Neutrophil (primary cell): Measurements from ENCODE around the gene ADI1.

Experiments used
- H3K27ac ChIP-seq: fragments of 200-600 bp; sonication (generic); 2 replicates; pipeline ENCODE4 v1.5.1; 2016; ENCODE audit warnings: mild to moderate bottlenecking, moderate library complexity
- H3K27me3 ChIP-seq: fragments of 200-600 bp; sonication (generic); 2 replicates; pipeline ENCODE4 v1.6.0; 2016; ENCODE audit warnings: mild to moderate bottlenecking
- H3K36me3 ChIP-seq: fragments of 200-600 bp; sonication (generic); 2 replicates; pipeline ENCODE4 v1.5.1; 2017
- H3K4me1 ChIP-seq, 2 experiments: fragments of 200-600 bp in 1 of 2; sonication (generic) in 1 of 2; 1 replicate in 1 of 2; 2 replicates in 1 of 2; pipeline versions ENCODE4 v1.5.1 to v1.6.1; 2013 to 2016; ENCODE audit warnings: low read depth in 1 of 2, low read length in 1 of 2, mild to moderate bottlenecking in 1 of 2, moderate library complexity in 1 of 2; ENCODE audit not compliant: control insufficient read depth in 1 of 2, insufficient read depth in 1 of 2
- H3K4me3 ChIP-seq, 2 experiments: fragments of 200-600 bp in 1 of 2; sonication (generic) in 1 of 2; 1 replicate in 1 of 2; 2 replicates in 1 of 2; pipeline ENCODE4 v1.5.1; 2013 to 2016; ENCODE audit warnings: low read depth in 1 of 2, low read length in 1 of 2, mild to moderate bottlenecking in 1 of 2, moderate library complexity in 1 of 2
- H3K9me3 ChIP-seq: fragments of 200-600 bp; sonication (generic); 2 replicates; pipeline ENCODE4 v1.5.1; 2016
- CTCF ChIP-seq: fragments of 200-600 bp; sonication (generic); IDR thresholded peaks from 2 replicates; pipeline ENCODE4 v1.5.1; 2016; ENCODE audit warnings: antibody characterized with exemption

ADI1 gene

GRCh38 chr2:3512086-3512485 is 7.2 kb downstream of the ADI1 start:
- Histone ChIP-seq H3K9me3 (no peaks in the 10 kb centered on the region), H3K27me3 (no peaks in the 10 kb centered on the region), H3K27ac (no peak overlapping the region), H3K4me1 (no peaks in the 10 kb centered on the region), H3K36me3 (peaks cover 33% of the 10 kb centered on the region), H3K4me3 (no peak overlapping the region)
- no peak for TF ChIP-seq CTCF

- Histone ChIP-seq H3K27me3 (no peaks in the 10 kb centered on the region), H3K4me1 (no peaks in the 10 kb centered on the region), H3K36me3 (peaks cover 33% of the 10 kb centered on the region), H3K9me3 (no peaks in the 10 kb centered on the region), H3K4me3 (no peak overlapping the region), H3K27ac (no peak overlapping the region)
- TF ChIP-seq CTCF: no peak
Observed at GRCh38 chr2:3505771-3506170, 13.6 kb downstream of the ADI1 start.

GRCh38 chr2:3504741-3505140 is 14.6 kb downstream of the ADI1 start:
- no peaks in the 10 kb centered on the region for H3K4me1 ChIP-seq
- H3K4me3 ChIP-seq: no peak overlapping the region
- H3K27me3 ChIP-seq: no peaks in the 10 kb centered on the region
- no peaks in the 10 kb centered on the region for H3K9me3 ChIP-seq
- H3K27ac ChIP-seq: no peak overlapping the region
- TF ChIP-seq CTCF: no peak
- H3K36me3 ChIP-seq: peaks cover 40% of the 10 kb centered on the region

- no peak for TF ChIP-seq CTCF
- H3K4me3 ChIP-seq: no peak overlapping the region
- H3K36me3 ChIP-seq: peaks cover 52% of the 10 kb centered on the region
- H3K9me3 ChIP-seq: no peaks in the 10 kb centered on the region
- no peaks in the 10 kb centered on the region for H3K4me1 ChIP-seq
- no peak overlapping the region for H3K27ac ChIP-seq
- H3K27me3 ChIP-seq: no peaks in the 10 kb centered on the region
Observed at GRCh38 chr2:3503483-3503882, 15.8 kb downstream of the ADI1 start.

- Histone ChIP-seq H3K36me3 (peaks cover 57% of the 10 kb centered on the region), H3K27me3 (no peaks in the 10 kb centered on the region), H3K27ac (no peak overlapping the region), H3K9me3 (no peaks in the 10 kb centered on the region), H3K4me3 (no peak overlapping the region), H3K4me1 (no peaks in the 10 kb centered on the region)
- TF ChIP-seq CTCF: no peak
Observed at GRCh38 chr2:3503046-3503445, 16.3 kb downstream of the ADI1 start.

- no peak overlapping the region for H3K4me3 ChIP-seq
- no peak for TF ChIP-seq CTCF
- no peak overlapping the region for H3K27ac ChIP-seq
- no peaks in the 10 kb centered on the region for H3K9me3 ChIP-seq
- no peaks in the 10 kb centered on the region for H3K27me3 ChIP-seq
- no peaks in the 10 kb centered on the region for H3K4me1 ChIP-seq
- H3K36me3 ChIP-seq: peaks cover 83% of the 10 kb centered on the region
Observed at GRCh38 chr2:3500326-3500899, 18.9 kb downstream of the ADI1 start.
